Ascending aorta (tissue), 2 donors: Measurements from ENCODE around the gene EFCC1. TPM values are rescaled to one million over a fixed set of nuclear protein-coding genes. Genes with fewer than 3 reads are reported as not detected.

ENCODE experiments used
- DNase-seq, 2 donors: peaks; one replicate each; pipeline ENCODE4 v3.0.0-alpha.2; 2019; ENCODE audit warnings: low spot score in 2 of 2
- H3K27ac ChIP-seq, 2 donors: fragments of 200-600 bp; sonication (generic); one replicate each; pipeline ENCODE4 v1.5.1; 2016 to 2017; ENCODE audit warnings: mild to moderate bottlenecking in 1 of 2
- H3K27me3 ChIP-seq: fragments of 200-600 bp; sonication (generic); one replicate; pipeline ENCODE4 v1.5.1; 2017
- H3K36me3 ChIP-seq, 2 donors: fragments of 200-600 bp; sonication (generic); one replicate each; pipeline ENCODE4 v1.5.1; 2016
- H3K4me1 ChIP-seq, 2 donors: fragments of 200-600 bp; sonication (generic); one replicate each; pipeline ENCODE4 v1.5.1; 2016 to 2017; ENCODE audit warnings: mild to moderate bottlenecking in 1 of 2
- H3K4me3 ChIP-seq, 2 donors: fragments of 200-600 bp; sonication (generic); one replicate each; pipeline ENCODE4 v1.5.1; 2016 to 2017; ENCODE audit warnings: mild to moderate bottlenecking in 1 of 2
- H3K9me3 ChIP-seq, 2 donors: fragments of 200-600 bp; sonication (generic); one replicate each; pipeline ENCODE4 v1.5.1; 2016
- CTCF ChIP-seq, 3 experiments: fragments of 200-600 bp in 2 of 3; fragments of 450-650 bp in 1 of 3; sonication (generic) in 2 of 3; IDR thresholded peaks; one replicate each; pipeline ENCODE4 v1.5.1; 2016 to 2019; ENCODE audit warnings: antibody characterized with exemption in 3 of 3, mild to moderate bottlenecking in 1 of 3, moderate library complexity in 1 of 3
- intact Hi-C: fragments of 100-400 bp; cut with DNase I; formaldehyde crosslinking; loops from one replicate; pipeline ENCODE4 v1.15.1; 2023
- total RNA-seq: library from RNA; depleted of rRNA; stranded (reverse); fragments of >200 nt; gene quantifications from one replicate; pipeline ENCODE4 v1.1.0, GENCODE V29; 2016

The EFCC1 gene
- total RNA-seq, 1 donor from 2014 or later = 3.6 TPM

DNA sequence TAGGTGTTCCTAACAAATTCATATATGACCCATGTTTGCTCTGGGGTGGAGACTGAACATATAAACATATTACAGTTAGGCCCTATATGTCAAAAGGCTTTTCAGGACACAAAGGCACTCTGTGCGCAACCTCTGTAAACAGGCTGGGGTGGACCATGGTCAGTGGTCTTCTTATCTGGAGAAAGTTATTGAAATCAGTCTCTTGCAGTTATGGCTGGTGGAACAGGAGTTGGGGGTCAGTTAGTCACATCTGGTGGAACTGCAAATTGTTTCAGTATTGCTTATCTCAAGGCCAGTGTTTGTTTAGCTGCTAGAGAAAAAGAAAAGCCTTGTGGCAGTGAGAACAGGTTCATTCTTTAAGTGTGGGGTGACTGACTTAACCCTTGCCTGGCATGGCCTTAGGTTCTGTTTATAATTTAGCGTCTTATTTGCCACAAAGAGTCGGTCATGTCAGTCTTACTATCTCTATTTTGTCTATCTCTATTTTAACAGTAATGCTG is 53.6 kb downstream of the EFCC1 start:
- H3K4me1 ChIP-seq = peaks cover 0 to 22% of the 10 kb centered on the region in 2 donors
- TF ChIP-seq CTCF (IDR thresholded peaks at IDR 0.05) = no peak
- no peak for DNase-seq
- H3K36me3 ChIP-seq = no peaks in the 10 kb centered on the region
- H3K27ac ChIP-seq = no peak overlapping the region
- no peak overlapping the region for H3K4me3 ChIP-seq
- H3K27me3 ChIP-seq = no peaks in the 10 kb centered on the region
- intact Hi-C loops = loop anchor here (1.0 kb wide), 1 partner anchor 192 kb away; no protein-coding TSS in a partner anchor
- no peaks in the 10 kb centered on the region for H3K9me3 ChIP-seq

DNA sequence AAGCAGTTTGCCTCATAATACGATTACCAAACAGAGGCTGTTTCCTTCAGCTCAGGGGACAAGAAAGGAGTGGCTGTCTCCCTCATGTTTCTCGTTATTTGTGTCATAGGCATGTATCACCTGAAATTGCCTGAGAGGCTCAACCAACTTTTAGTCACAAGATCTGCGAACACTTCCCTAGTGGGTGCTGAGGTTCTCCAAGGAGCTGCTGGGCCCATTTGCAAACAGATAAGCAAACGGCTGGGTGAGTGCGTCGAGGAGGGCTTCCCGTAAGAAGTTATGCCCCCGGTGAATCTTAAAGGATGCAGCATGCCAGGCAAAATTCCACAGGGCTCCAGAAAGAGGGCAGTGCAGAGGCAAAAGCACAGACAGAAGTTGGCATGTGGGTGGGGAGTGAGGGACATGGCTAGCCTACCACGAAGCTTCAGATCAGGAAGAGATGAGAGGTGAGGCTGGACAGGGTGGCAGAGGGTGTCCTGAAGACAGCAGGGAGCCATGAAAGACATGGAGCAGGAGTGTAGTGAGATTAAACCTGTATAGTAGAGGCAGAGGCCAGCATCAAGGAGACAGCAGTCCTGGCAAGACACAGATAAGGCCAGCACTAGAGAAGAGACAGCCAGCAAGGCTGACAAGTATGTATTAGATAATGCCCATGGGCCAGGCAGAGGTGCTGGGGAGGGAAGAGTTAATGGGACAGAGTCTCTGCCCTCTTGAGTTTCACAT is 55.5 kb downstream of the EFCC1 start:
- no peaks in the 10 kb centered on the region for H3K27me3 ChIP-seq
- no peak overlapping the region for H3K27ac ChIP-seq
- intact Hi-C loops = no loop called here
- H3K4me3 ChIP-seq = no peak overlapping the region
- TF ChIP-seq CTCF (IDR thresholded peaks at IDR 0.05) = no peak
- H3K4me1 ChIP-seq = peaks cover 0 to 21% of the 10 kb centered on the region in 2 donors
- DNase-seq = no peak
- H3K36me3 ChIP-seq = no peaks in the 10 kb centered on the region
- H3K9me3 ChIP-seq = no peaks in the 10 kb centered on the region

DNA sequence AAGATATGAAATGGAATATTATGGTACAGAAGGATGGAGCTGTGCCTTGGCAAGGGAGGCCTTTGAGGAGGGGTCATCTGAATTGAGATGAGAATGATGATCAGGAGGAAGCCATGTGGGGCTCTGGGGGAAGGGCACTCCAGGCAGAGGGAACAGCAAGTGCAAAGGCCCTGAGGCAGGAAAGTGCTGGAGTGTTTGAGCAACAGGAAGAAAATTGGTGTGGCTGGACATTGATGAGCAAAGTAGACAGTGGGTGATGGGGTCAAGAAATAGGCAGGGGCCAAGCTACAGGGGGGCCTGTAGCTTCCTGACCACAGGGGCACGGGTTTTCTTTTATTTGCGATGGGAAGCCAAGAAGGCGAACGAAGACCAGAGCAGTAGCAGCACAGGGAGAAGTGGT is 56.1 kb downstream of the EFCC1 start:
- Histone ChIP-seq H3K9me3 (no peaks in the 10 kb centered on the region), H3K4me3 (no peak overlapping the region), H3K27ac (no peak overlapping the region), H3K27me3 (no peaks in the 10 kb centered on the region), H3K4me1 (peaks cover 0 to 16% of the 10 kb centered on the region in 2 donors), H3K36me3 (no peaks in the 10 kb centered on the region)
- intact Hi-C loops = no loop called here
- DNase-seq = no peak
- no peak for TF ChIP-seq CTCF (IDR thresholded peaks at IDR 0.05)

- TF ChIP-seq CTCF (IDR thresholded peaks at IDR 0.05) = no peak
- Histone ChIP-seq H3K36me3 (no peaks in the 10 kb centered on the region), H3K4me1 (peaks cover 0 to 4% of the 10 kb centered on the region in 2 donors), H3K27me3 (no peaks in the 10 kb centered on the region), H3K27ac (no peak overlapping the region), H3K9me3 (no peaks in the 10 kb centered on the region), H3K4me3 (no peak overlapping the region)
- intact Hi-C loops = no loop called here
- no peak for DNase-seq
Measured at GRCh38 chr3:129058441-129059200, 57.5 kb downstream of the EFCC1 start.

DNA sequence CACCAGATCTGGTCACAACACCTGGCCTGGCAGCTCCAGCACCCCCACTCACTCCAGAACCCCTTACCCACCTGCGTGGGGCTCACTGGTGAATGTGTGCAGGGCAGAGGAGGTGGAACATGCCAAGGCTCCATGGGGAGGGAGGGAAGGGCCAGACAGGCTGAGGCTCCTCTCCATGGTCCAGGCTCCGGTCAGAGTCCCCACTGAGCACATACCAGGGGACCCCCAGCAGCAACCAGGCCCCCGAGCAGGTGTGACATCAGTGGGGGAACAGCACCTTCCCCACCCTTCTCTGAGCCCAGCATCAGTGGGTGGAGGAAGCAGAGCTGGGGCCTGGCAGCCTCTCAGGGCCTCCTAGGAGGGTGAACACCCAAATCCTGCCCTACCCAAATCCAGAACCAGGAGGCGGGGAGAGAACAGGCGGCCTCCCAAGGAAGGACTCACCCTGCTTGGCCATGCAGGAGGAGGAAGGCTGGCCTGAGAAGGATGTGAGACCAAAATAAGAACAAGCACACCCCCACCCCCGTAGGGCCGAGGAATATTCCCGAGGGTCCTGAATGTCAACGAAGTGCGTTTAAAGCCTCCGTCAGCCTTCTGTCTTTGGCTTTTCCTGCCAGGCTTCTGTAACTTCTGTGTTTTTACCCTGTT is 58.3 kb downstream of the EFCC1 start:
- no peak for DNase-seq
- no peaks in the 10 kb centered on the region for H3K27me3 ChIP-seq
- H3K4me3 ChIP-seq = no peak overlapping the region
- intact Hi-C loops = no loop called here
- H3K9me3 ChIP-seq = no peaks in the 10 kb centered on the region
- TF ChIP-seq CTCF (IDR thresholded peaks at IDR 0.05) = no peak
- no peaks in the 10 kb centered on the region for H3K4me1 ChIP-seq
- no peaks in the 10 kb centered on the region for H3K36me3 ChIP-seq
- H3K27ac ChIP-seq = no peak overlapping the region
